Activated naive CD8-positive, alpha-beta T cell (primary cell): ENCODE results near the gene RIPPLY3.

Experiments used
- H3K27ac Mint-ChIP-seq: one replicate; pipeline ENCODE4 v1.8.0; 2021; ENCODE audit warnings: mixed read lengths
- H3K27me3 Mint-ChIP-seq: one replicate; pipeline ENCODE4 v1.8.0; 2021; ENCODE audit warnings: mixed read lengths
- H3K36me3 Mint-ChIP-seq: one replicate; pipeline ENCODE4 v1.8.0; 2021; ENCODE audit warnings: mixed read lengths
- H3K4me1 Mint-ChIP-seq: one replicate; pipeline ENCODE4 v1.8.0; 2021; ENCODE audit warnings: low read depth, mixed read lengths
- H3K4me3 Mint-ChIP-seq: one replicate; pipeline ENCODE4 v1.8.0; 2021; ENCODE audit warnings: mild to moderate bottlenecking, mixed read lengths
- H3K9me3 Mint-ChIP-seq: one replicate; pipeline ENCODE4 v1.8.0; 2021; ENCODE audit warnings: low read depth, mixed read lengths

RIPPLY3 gene

GRCh38 chr21:37006486-37007291 lies at the start of gene RIPPLY3:
Gene RIPPLY3 (plus strand): TSS chr21:37006702. CDS start chr21:37006773, 71 bp downstream.
- peaks cover 17% of the 10 kb centered on the region for H3K4me1 Mint-ChIP-seq
- H3K4me3 Mint-ChIP-seq = peak within 1 kb of the TSS; percentile 76
- H3K27me3 Mint-ChIP-seq = peaks cover 13% of the 10 kb centered on the region
- H3K27ac Mint-ChIP-seq = no peak within 1 kb of the TSS
- no peaks in the 10 kb centered on the region for H3K36me3 Mint-ChIP-seq
- H3K9me3 Mint-ChIP-seq = no peaks in the 10 kb centered on the region

- Mint-ChIP-seq H3K27ac (no peak overlapping the region), H3K4me1 (no peaks in the 10 kb centered on the region), H3K27me3 (no peaks in the 10 kb centered on the region), H3K4me3 (no peak overlapping the region), H3K9me3 (no peaks in the 10 kb centered on the region), H3K36me3 (peaks cover 15% of the 10 kb centered on the region)
These were observed 47.3 kb upstream of the RIPPLY3 start for GRCh38 chr21:36959020-36959835.

- H3K27me3 Mint-ChIP-seq = no peaks in the 10 kb centered on the region
- H3K4me3 Mint-ChIP-seq = no peak overlapping the region
- H3K36me3 Mint-ChIP-seq = peaks cover 15% of the 10 kb centered on the region
- no peak overlapping the region for H3K27ac Mint-ChIP-seq
- H3K9me3 Mint-ChIP-seq = no peaks in the 10 kb centered on the region
- peaks cover 12% of the 10 kb centered on the region for H3K4me1 Mint-ChIP-seq
These were observed 45.7 kb upstream of the RIPPLY3 start for GRCh38 chr21:36960676-36961284.

GRCh38 chr21:36962098-36962780 lies 44.3 kb upstream of the RIPPLY3 start:
- Mint-ChIP-seq H3K4me3 (no peak overlapping the region), H3K36me3 (peaks cover 10% of the 10 kb centered on the region), H3K9me3 (no peaks in the 10 kb centered on the region), H3K4me1 (peaks cover 16% of the 10 kb centered on the region), H3K27ac (no peak overlapping the region), H3K27me3 (no peaks in the 10 kb centered on the region)

- Mint-ChIP-seq H3K27me3 (no peaks in the 10 kb centered on the region), H3K27ac (peak overlapping the region; percentile 91), H3K9me3 (no peaks in the 10 kb centered on the region), H3K36me3 (peaks cover 10% of the 10 kb centered on the region), H3K4me3 (no peak overlapping the region), H3K4me1 (peaks cover 16% of the 10 kb centered on the region)
These were observed 42.1 kb upstream of the RIPPLY3 start for GRCh38 chr21:36964398-36964797.

GRCh38 chr21:36964827-36965719 lies 41.4 kb upstream of the RIPPLY3 start:
- no peaks in the 10 kb centered on the region for H3K27me3 Mint-ChIP-seq
- H3K27ac Mint-ChIP-seq = peak overlapping the region; percentile 91
- H3K9me3 Mint-ChIP-seq = no peaks in the 10 kb centered on the region
- H3K4me1 Mint-ChIP-seq = peaks cover 16% of the 10 kb centered on the region
- H3K4me3 Mint-ChIP-seq = peak overlapping the region; percentile 90
- peaks cover 10% of the 10 kb centered on the region for H3K36me3 Mint-ChIP-seq

GRCh38 chr21:36965720-36966065 lies 40.8 kb upstream of the RIPPLY3 start:
- Mint-ChIP-seq H3K27ac (peak overlapping the region; percentile 91), H3K9me3 (no peaks in the 10 kb centered on the region), H3K4me1 (peaks cover 16% of the 10 kb centered on the region), H3K4me3 (peak overlapping the region; percentile 90), H3K27me3 (no peaks in the 10 kb centered on the region), H3K36me3 (peaks cover 6% of the 10 kb centered on the region)

GRCh38 chr21:36966066-36966820 lies 40.3 kb upstream of the RIPPLY3 start, which contains the start of gene HLCS:
Gene HLCS (minus strand): TSS chr21:36966669. CDS start chr21:36966638, 31 bp downstream.
- H3K4me1 Mint-ChIP-seq = peaks cover 16% of the 10 kb centered on the region
- no peaks in the 10 kb centered on the region for H3K27me3 Mint-ChIP-seq
- H3K27ac Mint-ChIP-seq = peak within 1 kb of the TSS; percentile 91

GRCh38 chr21:36966821-36967768 lies 39.4 kb upstream of the RIPPLY3 start:
- Mint-ChIP-seq H3K4me3 (peak overlapping the region; percentile 76), H3K9me3 (no peaks in the 10 kb centered on the region), H3K27me3 (no peaks in the 10 kb centered on the region), H3K36me3 (peaks cover 2% of the 10 kb centered on the region), H3K27ac (peak overlapping the region; percentile 73), H3K4me1 (peaks cover 16% of the 10 kb centered on the region)

More at GRCh38 chr21:36966066-36966820, 40.3 kb upstream of the RIPPLY3 start, which contains the start of gene HLCS:
- no peaks in the 10 kb centered on the region for H3K9me3 Mint-ChIP-seq
- peaks cover 4% of the 10 kb centered on the region for H3K36me3 Mint-ChIP-seq
- peak within 1 kb of the TSS; percentile 90 for H3K4me3 Mint-ChIP-seq

- peaks cover 1% of the 10 kb centered on the region for H3K36me3 Mint-ChIP-seq
These were observed 38.1 kb upstream of the RIPPLY3 start for GRCh38 chr21:36968414-36968813.

GRCh38 chr21:36968976-36969375 lies 37.5 kb upstream of the RIPPLY3 start:
- peaks cover 2% of the 10 kb centered on the region for H3K36me3 Mint-ChIP-seq

More at GRCh38 chr21:36968414-36968813, 38.1 kb upstream of the RIPPLY3 start:
- Mint-ChIP-seq H3K4me3 (peak overlapping the region; percentile 76), H3K27ac (no peak overlapping the region), H3K27me3 (no peaks in the 10 kb centered on the region), H3K4me1 (peaks cover 16% of the 10 kb centered on the region), H3K9me3 (no peaks in the 10 kb centered on the region)

More at GRCh38 chr21:36968976-36969375, 37.5 kb upstream of the RIPPLY3 start:
- Mint-ChIP-seq H3K4me1 (peaks cover 16% of the 10 kb centered on the region), H3K27ac (no peak overlapping the region), H3K9me3 (no peaks in the 10 kb centered on the region), H3K4me3 (no peak overlapping the region), H3K27me3 (no peaks in the 10 kb centered on the region)
